ENCODE data around the gene DBN1. TPM values are rescaled to one million over a fixed set of nuclear protein-coding genes. Genes with fewer than 3 reads are reported as not detected.

The DBN1 gene
- total and polyA plus RNA-seq, 9 of the 15 experiments (the other 6 are each of a cell fraction or from before 2014, with no cell fraction given): 0.25 to 87.2 (median 27.9) TPM

DNA sequence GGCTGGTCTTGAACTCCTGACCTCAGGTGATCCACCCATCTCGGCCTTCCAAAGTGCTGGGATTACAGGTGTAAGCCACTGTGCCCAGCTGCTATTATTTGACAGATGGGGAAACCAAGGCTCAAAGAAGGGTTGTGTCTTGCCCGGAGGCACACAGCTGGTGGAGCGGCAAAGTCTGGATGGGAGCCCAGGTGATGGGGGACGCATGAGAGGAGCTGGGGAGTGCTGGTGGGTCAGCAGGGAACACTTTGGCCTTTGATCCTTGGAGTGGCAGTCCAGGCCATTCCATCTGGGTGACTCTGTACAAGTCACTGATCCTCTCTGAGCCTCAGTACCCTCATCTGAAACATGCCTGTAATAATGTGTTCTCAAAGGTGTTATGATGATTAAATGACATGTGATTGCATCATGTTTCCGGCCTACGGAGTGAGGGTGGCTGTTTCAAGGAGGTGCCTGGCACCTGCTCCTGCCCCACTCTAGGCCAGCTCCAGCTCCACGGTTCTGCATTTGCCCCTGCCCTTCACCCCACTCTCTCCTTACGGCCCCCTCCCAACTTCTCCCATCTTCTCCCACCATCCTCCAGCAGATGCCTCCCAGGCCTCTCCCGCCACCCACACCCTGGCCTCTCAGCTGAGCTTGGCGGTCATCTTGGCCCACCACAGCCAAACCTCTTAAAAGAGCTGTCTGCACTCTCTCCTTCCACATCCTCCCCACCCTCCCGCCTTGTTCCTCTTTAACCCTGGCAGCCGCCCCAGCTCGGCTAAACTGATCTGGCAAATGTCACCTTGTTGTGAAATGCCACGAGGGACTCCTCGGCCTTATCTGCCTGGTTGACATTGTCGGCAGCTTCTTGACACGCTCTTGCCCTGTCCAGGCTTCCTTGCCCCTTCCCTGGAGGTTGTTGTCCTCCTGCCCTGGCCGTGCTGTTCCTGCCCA lies 5.5 kb upstream of the DBN1 start (continued):
- TF ChIP-seq UBTF (IDR thresholded peaks at IDR 0.05; ENCODE audit: borderline replicate concordance in 1 of 2, low read depth in 2 of 2, low read length in 2 of 2) (no peak), TAF9B (IDR thresholded peaks at IDR 0.05; ENCODE audit: partially characterized antibody) (no peak), ZZZ3 (IDR thresholded peaks at IDR 0.05) (no peak), POLR2A (conservative IDR thresholded peaks at IDR 0.05) (0 out of 2 replicates have a peak, but pooled peaks have one; percentile 9), RAD51 (IDR thresholded peaks at IDR 0.05; ENCODE audit: borderline replicate concordance, low read depth) (no peak), TAF7 (tag; IDR thresholded peaks at IDR 0.05) (no peak), DEAF1 (CRISPR knock-in tag; IDR thresholded peaks at IDR 0.05) (no peak), NEUROD1 (IDR thresholded peaks at IDR 0.05; ENCODE audit: borderline replicate concordance, low read depth, low read length, partially characterized antibody) (no peak), THAP7 (CRISPR knock-in tag; IDR thresholded peaks at IDR 0.05) (no peak), SP2 (IDR thresholded peaks at IDR 0.05; ENCODE audit: extremely low read depth, low read depth, low read length, poor library complexity, severe bottlenecking) (no peak), CREBBP (IDR thresholded peaks at IDR 0.05; ENCODE audit: low read depth, low read length) (no peak), NFE2L1 (tag; IDR thresholded peaks at IDR 0.05; ENCODE audit: borderline replicate concordance, low read depth) (no peak), SREBF2 (CRISPR knock-in tag; IDR thresholded peaks at IDR 0.05) (no peak), TRIM24 (IDR thresholded peaks at IDR 0.05) (peak in 1 of 2 experiments; percentile 64; a peak in 2 of 4 replicates), RBM39 (optimal IDR thresholded peaks at IDR 0.05; ENCODE audit: low read depth, low read length) (no peak), MNT (conservative IDR thresholded peaks at IDR 0.05) (peak; percentile 70 to 85), POU5F1 (IDR thresholded peaks at IDR 0.05; ENCODE audit: borderline replicate concordance, low read depth, low read length, partially characterized antibody) (no peak), MYBL2 (IDR thresholded peaks at IDR 0.05; ENCODE audit: low read depth) (no peak), MYBL2 (CRISPR knock-in tag; IDR thresholded peaks at IDR 0.05; ENCODE audit: borderline replicate concordance) (no peak), ZNF436 (CRISPR knock-in tag; IDR thresholded peaks at IDR 0.05) (no peak)

Data from K562 (cell line).